Heart left ventricle (tissue), 16 donors: ENCODE results near the gene TBX1. TPM values are rescaled to one million over a fixed set of nuclear protein-coding genes. Genes with fewer than 3 reads are reported as not detected.
A peak's percentile ranks its signal among the peaks of the same experiment; 100 is the strongest.

Experiments
- ATAC-seq, 4 donors: fragments of 200-7000 bp; cut with Tn5 transposase; one replicate each; pipeline ENCODE4 v1.9.1; 2020 to 2022; ENCODE audit warnings: moderate library complexity in 4 of 4, mild to moderate bottlenecking in 3 of 4, moderate number of reproducible peaks in 1 of 4
- DNase-seq, 5 donors: peaks; one replicate each; pipeline ENCODE4 v3.0.0-alpha.2; 2020
- H3K27ac ChIP-seq, 12 donors: fragments of 200-600 bp; sonication (generic) in 4 of 12; one replicate each; pipeline versions ENCODE4 v1.5.0 to v1.8.0; 2016 to 2022; ENCODE audit warnings: mild to moderate bottlenecking in 2 of 12
- H3K27me3 ChIP-seq, 9 donors: fragments of 200-600 bp; sonication (generic) in 2 of 9; one replicate each; pipeline versions ENCODE4 v1.5.1 to v1.8.0; 2016 to 2022; ENCODE audit warnings: mild to moderate bottlenecking in 3 of 9
- H3K36me3 ChIP-seq, 9 donors: fragments of 200-600 bp; sonication (generic) in 2 of 9; one replicate each; pipeline versions ENCODE4 v1.5.0 to v1.8.0; 2018 to 2022; ENCODE audit warnings: mild to moderate bottlenecking in 2 of 9
- H3K4me1 ChIP-seq, 12 donors: fragments of 200-600 bp; sonication (generic) in 4 of 12; one replicate each; pipeline versions ENCODE4 v1.5.0 to v1.8.0; 2016 to 2022; ENCODE audit warnings: mild to moderate bottlenecking in 3 of 12
- H3K4me3 ChIP-seq, 12 donors: fragments of 200-600 bp; sonication (generic) in 4 of 12; one replicate each; pipeline versions ENCODE4 v1.5.0 to v1.8.0; 2017 to 2022; ENCODE audit warnings: mild to moderate bottlenecking in 9 of 12, moderate library complexity in 4 of 12
- H3K9me3 ChIP-seq, 12 donors: fragments of 200-600 bp; sonication (generic) in 4 of 12; one replicate each; pipeline versions ENCODE4 v1.5.0 to v1.8.0; 2016 to 2022; ENCODE audit warnings: mild to moderate bottlenecking in 1 of 12
- POLR2A ChIP-seq, 2 donors: fragments of 450-650 bp; IDR thresholded peaks; one replicate each; pipeline ENCODE4 v1.6.1; 2017; ENCODE audit warnings: antibody characterized with exemption in 2 of 2, mild to moderate bottlenecking in 2 of 2, moderate library complexity in 2 of 2
- WGBS, 4 donors: extraction: QIAGEN DNeasy Blood & Tissue Kit in 2 of 4; methylation state at CpG; one replicate each; pipeline versions ENCODE4 v1.1.5 to v1.1.7; 2013 to 2018; 5-methylcytosine and 5-hydroxymethylcytosine counted together
- intact Hi-C, 10 donors: fragments of 100-400 bp; cut with DNase I; formaldehyde crosslinking; loops; one replicate each; pipeline versions ENCODE4 v1.11.1 to v1.14.2; 2022
- polyA plus RNA-seq, 2 donors: library from polyadenylated mRNA; stranded (reverse); fragments of 200-250 nt; gene quantifications; one replicate each; pipeline ENCODE4 v1.2.3, GENCODE V29; 2013
- total RNA-seq, 9 donors: library from RNA; depleted of rRNA in 2 of 9; stranded (reverse); fragments of >200 nt in 2 of 9; fragmentation: NEBNext Ultra II Directional in 3 of 9; extraction: Animal tissue kit (Norgen Biotek cat#: 25700) in 3 of 9; gene quantifications; one replicate each; pipeline versions ENCODE4 v1.1.0 to v1.2.4, GENCODE V29; 2016 to 2023
- TF ChIP-seq, protein P1 (sequence below), 12 donors: fragments of 200-600 bp; sonication (generic) in 4 of 12; IDR thresholded peaks; one replicate each; pipeline versions ENCODE4 v1.5.0 to v1.8.0; 2018 to 2022; ENCODE audit warnings: antibody characterized with exemption in 12 of 12, mild to moderate bottlenecking in 5 of 12
- donor health status: ischemic (EF 13 %, LVEDD 7.1; RV severe dilation, severe dysfunction).
- donor health status: healthy with polysubstance abuse.
- donor health status: DM: no; HTN: yes; CAD: no.
- donor health status: DM: no; HTN: no; CAD: no.
- donor health status: ischemic (EF 25% LVEDD 6.9; RV normal size, moderate dysfunction).
- donor health status: ischemic (EF 25% LVEDD 5.7; RV mildly dilated, moderate dysfunction).
- donor health status: healthy.
- donor health status: DM: yes; HTN: yes; CAD: no.
- donor health status: ischemic (EF 35%, LVEDD 5.7; RV mildly dilated, moderate dysfunction).
- donor health status: nonischemic (EF 11% LVEDD 7.7; RV severe dilation, severe dysfunction).
- donor health status: DM: yes; HTN: yes; CAD: no.
- donor health status: PGD.
- donor health status: ischemic (EF 29% LVEDD 5.4; RV normal size, mild dysfunction).
- donor health status: nonischemic (EF 23%, LVEDD 6.1; RV moderate dilation, normal function).

The TBX1 gene
- total and polyA plus RNA-seq, 11 donors, result 0.11 to 3.1 (median 0.97) TPM; not detected in 1

DNA sequence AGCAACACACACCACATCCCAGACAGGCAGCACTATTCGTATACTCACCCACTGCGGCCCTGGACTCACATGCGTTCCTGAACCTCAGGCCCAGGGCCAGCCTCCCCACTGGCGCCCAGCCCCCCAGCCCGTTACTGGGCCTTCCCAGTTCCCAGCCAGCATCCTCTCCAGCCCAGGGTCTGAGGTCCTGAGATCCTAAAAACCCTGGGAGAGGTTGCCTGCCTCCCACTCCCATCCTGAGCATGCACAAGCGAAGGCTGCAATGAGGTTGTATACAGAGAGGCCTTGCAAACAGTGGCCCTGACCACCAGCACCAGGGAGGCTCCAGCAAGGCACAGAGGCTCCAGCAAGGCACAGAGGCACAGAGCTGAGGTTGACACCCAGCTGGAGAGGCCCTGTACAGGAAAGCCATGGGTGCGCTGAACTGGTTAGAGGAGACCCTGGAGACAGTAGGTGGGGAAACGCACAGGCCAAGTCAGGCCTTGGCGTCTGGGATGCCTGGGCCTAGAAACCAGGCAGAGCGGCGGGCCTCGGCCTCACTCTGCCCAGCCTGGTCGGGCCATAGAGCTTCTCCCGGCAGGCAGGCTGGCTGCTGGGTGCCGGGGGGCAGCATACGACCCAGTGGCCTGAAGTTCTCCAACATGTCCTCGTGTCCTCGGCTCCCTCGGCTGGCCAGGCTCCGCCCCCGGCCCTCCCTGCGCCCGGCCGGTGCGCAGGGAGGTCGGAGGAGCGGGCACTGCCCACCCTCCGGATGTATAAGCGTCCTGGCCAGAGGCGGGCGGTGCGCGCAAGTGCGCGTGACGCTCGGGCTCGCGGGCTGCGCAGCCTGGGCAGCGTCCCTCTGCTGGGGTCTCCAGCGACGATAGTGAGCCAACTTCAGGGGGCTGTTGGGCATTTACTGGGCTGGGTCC is 2.3 kb upstream of the TBX1 start:
- H3K27ac ChIP-seq, result no peak overlapping the region
- TF ChIP-seq POLR2A (IDR thresholded peaks at IDR 0.05), result no peak
- TF ChIP-seq, protein P1, sequence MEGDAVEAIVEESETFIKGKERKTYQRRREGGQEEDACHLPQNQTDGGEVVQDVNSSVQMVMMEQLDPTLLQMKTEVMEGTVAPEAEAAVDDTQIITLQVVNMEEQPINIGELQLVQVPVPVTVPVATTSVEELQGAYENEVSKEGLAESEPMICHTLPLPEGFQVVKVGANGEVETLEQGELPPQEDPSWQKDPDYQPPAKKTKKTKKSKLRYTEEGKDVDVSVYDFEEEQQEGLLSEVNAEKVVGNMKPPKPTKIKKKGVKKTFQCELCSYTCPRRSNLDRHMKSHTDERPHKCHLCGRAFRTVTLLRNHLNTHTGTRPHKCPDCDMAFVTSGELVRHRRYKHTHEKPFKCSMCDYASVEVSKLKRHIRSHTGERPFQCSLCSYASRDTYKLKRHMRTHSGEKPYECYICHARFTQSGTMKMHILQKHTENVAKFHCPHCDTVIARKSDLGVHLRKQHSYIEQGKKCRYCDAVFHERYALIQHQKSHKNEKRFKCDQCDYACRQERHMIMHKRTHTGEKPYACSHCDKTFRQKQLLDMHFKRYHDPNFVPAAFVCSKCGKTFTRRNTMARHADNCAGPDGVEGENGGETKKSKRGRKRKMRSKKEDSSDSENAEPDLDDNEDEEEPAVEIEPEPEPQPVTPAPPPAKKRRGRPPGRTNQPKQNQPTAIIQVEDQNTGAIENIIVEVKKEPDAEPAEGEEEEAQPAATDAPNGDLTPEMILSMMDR (IDR thresholded peaks at IDR 0.05), result no peak
- ATAC-seq (no peak), DNase-seq (no peak)
- peaks cover 0 to 54% (median 18%) of the 10 kb centered on the region in 12 donors for H3K4me1 ChIP-seq
- H3K36me3 ChIP-seq, result no peaks in the 10 kb centered on the region
- H3K9me3 ChIP-seq, result no peaks in the 10 kb centered on the region
- H3K27me3 ChIP-seq, result peaks cover 63 to 94% (median 87%) of the 10 kb centered on the region in 9 donors
- H3K4me3 ChIP-seq, result no peak overlapping the region
- 22 to 42% (median 32%) methylated on average over 26 to 43 of the region's 43 CpGs for WGBS, 4 donors
- intact Hi-C loops, result no loop called here

DNA sequence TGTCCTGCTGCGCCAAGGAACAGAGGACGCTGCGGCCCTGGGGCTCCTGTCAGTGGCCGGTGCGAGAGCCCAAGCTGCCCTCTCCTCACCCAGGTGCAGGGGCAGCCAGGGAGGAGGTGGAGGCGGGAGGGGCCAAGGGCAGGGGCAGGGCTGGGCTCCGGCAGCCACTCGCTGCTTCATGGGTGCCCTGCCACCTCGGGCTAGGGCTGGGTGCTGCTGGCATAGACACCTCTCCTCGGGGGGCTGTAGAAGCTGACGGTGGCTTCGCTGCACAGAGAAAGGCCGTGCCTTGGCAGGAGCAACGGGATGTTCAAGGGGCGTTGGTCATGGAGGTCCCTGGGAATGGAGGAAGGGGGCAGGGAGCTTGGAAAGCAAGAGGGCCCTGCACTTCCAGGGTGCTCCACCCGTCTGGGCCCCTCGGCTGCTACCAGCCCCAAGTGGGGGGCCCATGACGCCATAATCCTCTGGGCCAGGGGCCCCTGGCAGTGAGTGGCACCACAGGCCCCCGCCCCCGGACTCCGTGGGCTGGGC is 1.6 kb upstream of the TBX1 start:
- intact Hi-C loops, result no loop called here
- Histone ChIP-seq H3K36me3 (no peaks in the 10 kb centered on the region), H3K9me3 (no peaks in the 10 kb centered on the region), H3K27me3 (peaks cover 69 to 94% (median 87%) of the 10 kb centered on the region in 9 donors), H3K4me1 (peaks cover 0 to 54% (median 18%) of the 10 kb centered on the region in 12 donors), H3K4me3 (peak overlapping the region in 1 of 12 donors; percentile 25), H3K27ac (no peak overlapping the region)
- TF ChIP-seq, protein P1 (IDR thresholded peaks at IDR 0.05), result no peak
- no peak for TF ChIP-seq POLR2A (IDR thresholded peaks at IDR 0.05)
- no peak for DNase-seq
- WGBS, 4 donors, result 5 to 13% (median 9%) methylated on average over 12 to 21 of the region's 21 CpGs
- ATAC-seq, result no peak

DNA sequence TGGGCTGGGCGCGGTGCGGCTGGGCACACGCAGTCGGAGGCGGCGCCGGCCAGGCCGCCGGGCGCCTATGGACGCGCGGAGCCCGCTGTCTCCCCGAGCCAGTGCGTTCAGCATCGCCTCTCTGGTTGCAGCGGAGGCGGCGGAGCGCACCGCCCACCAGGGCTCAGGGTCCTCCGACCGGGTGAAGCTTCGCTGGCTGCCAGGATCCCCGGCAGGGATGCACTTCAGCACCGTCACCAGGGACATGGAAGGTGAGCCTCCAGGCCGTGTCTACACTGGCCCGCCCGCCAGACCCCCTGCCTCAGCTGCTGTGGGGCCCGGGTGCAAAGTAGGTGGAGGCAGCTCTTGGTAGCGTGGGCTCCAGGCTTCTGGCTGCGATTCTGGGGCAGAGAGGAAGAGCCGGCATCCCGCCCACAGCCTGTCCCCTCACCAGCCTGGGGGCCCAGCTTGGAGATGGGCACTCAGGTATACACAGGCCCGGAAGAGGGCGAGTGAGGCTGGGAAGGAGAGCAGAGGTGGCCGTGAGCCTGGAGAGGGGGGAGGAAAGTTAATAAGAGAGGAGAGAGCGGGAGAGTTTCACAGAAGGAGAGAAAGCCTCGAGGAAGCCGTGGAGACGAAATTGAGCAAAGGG is 1.0 kb upstream of the TBX1 start:
- H3K4me3 ChIP-seq, result peak overlapping the region in 4 of 12 donors; percentile 2 to 37 (median 26)
- peaks cover 0 to 54% (median 18%) of the 10 kb centered on the region in 12 donors for H3K4me1 ChIP-seq
- no peak overlapping the region for H3K27ac ChIP-seq
- peaks cover 68 to 94% (median 87%) of the 10 kb centered on the region in 9 donors for H3K27me3 ChIP-seq
- ATAC-seq, result no peak
- no peak for DNase-seq
- intact Hi-C loops, result loop anchor here in 1 of 10 donors (5.0 kb wide), 1 partner anchor 93 kb away; the partner anchor contains the start of genes GNB1L and RTL10
- TF ChIP-seq POLR2A (IDR thresholded peaks at IDR 0.05), result no peak
- TF ChIP-seq, protein P1 (IDR thresholded peaks at IDR 0.05), result no peak
- no peaks in the 10 kb centered on the region for H3K9me3 ChIP-seq
- no peaks in the 10 kb centered on the region for H3K36me3 ChIP-seq
- WGBS, 4 donors, result 3 to 8% (median 5%) methylated on average over 14 to 43 of the region's 43 CpGs
